Erythroblast (primary cell): ENCODE data around the gene LRRFIP2.

Experiments
- GATA1 ChIP-seq: IDR thresholded peaks from 2 replicates; pipeline ENCODE4 v1.6.1; 2011; ENCODE audit warnings: low read depth, mild to moderate bottlenecking, control low read depth, low read length, moderate library complexity
- POLR2A ChIP-seq: IDR thresholded peaks from 2 replicates; pipeline ENCODE4 v1.6.1; 2011; ENCODE audit warnings: mild to moderate bottlenecking, low read length

- TF ChIP-seq POLR2A (no peak), GATA1 (no peak)
Observed at GRCh38 chr3:37032961-37033360, 141.4 kb downstream of the LRRFIP2 start.
